GM18517 (cell line): ENCODE results near the gene CCL18.
"Not testable (repeated sequence)": the region's sequence is repeated elsewhere in the genome, so short reads cannot be mapped to it uniquely, and the experiment has no call there.

Experiments used
- ATAC-seq: cut with Tn5 transposase; IDR thresholded peaks from one replicate; pipeline ENCODE4 v1.9.1; 2021; ENCODE audit warnings: mild to moderate bottlenecking, moderate library complexity; ENCODE audit not compliant: unreplicated experiment

The CCL18 gene

GRCh38 chr17:36063786-36064541, at the start of gene CCL18:
Gene CCL18, plus strand, starts transcription at chr17:36064272. Its CDS starts 71 bp downstream, at chr17:36064343.
- ATAC-seq, result no peak

- no peak for ATAC-seq
Observed at GRCh38 chr17:36014946-36015345, 49.1 kb upstream of the CCL18 start.

GRCh38 chr17:36015895-36016294, 48.2 kb upstream of the CCL18 start:
- ATAC-seq, result not testable (repeated sequence)

GRCh38 chr17:36016555-36016954, 47.5 kb upstream of the CCL18 start:
- no peak for ATAC-seq

GRCh38 chr17:36017799-36018198, 46.3 kb upstream of the CCL18 start, which contains the start of gene CCL23:
Gene CCL23, minus strand, starts transcription at chr17:36017972. Its CDS starts 75 bp downstream, at chr17:36017897.
- no peak for ATAC-seq

- no peak for ATAC-seq
Observed at GRCh38 chr17:36019423-36019822, 44.6 kb upstream of the CCL18 start.

GRCh38 chr17:36024106-36024869, 39.8 kb upstream of the CCL18 start:
- ATAC-seq, result no peak

- no peak for ATAC-seq
Observed at GRCh38 chr17:36027761-36028160, 36.3 kb upstream of the CCL18 start.

GRCh38 chr17:36030956-36031355, 33.1 kb upstream of the CCL18 start:
- ATAC-seq, result no peak

- no peak for ATAC-seq
Observed at GRCh38 chr17:36034127-36034526, 29.9 kb upstream of the CCL18 start.

GRCh38 chr17:36036235-36036634, 27.8 kb upstream of the CCL18 start:
- no peak for ATAC-seq

GRCh38 chr17:36048066-36048465, 16.0 kb upstream of the CCL18 start:
- no peak for ATAC-seq

- ATAC-seq, result no peak
Observed at GRCh38 chr17:36049643-36050042, 14.4 kb upstream of the CCL18 start.

- no peak for ATAC-seq
Observed at GRCh38 chr17:36055171-36055570, 8.9 kb upstream of the CCL18 start.

GRCh38 chr17:36055921-36056520, 8.1 kb upstream of the CCL18 start:
- ATAC-seq, result no peak

- ATAC-seq, result no peak
Observed at GRCh38 chr17:36057911-36058310, 6.2 kb upstream of the CCL18 start.

- no peak for ATAC-seq
Observed at GRCh38 chr17:36059406-36059805, 4.7 kb upstream of the CCL18 start.

- no peak for ATAC-seq
Observed at GRCh38 chr17:36060816-36061215, 3.3 kb upstream of the CCL18 start.

GRCh38 chr17:36066365-36066985, 2.4 kb downstream of the CCL18 start:
- ATAC-seq, result no peak

- no peak for ATAC-seq
Observed at GRCh38 chr17:36068524-36068923, 4.5 kb downstream of the CCL18 start.

- no peak for ATAC-seq
Observed at GRCh38 chr17:36069136-36069535, 5.1 kb downstream of the CCL18 start.
